NCI-H2081 treated with DMSO at 0.1 percent for 48 hours (cell line): ENCODE measurements around the gene CRHR2.
"Not testable (repeated sequence)": the region's sequence is repeated elsewhere in the genome, so short reads cannot be mapped to it uniquely, and the experiment has no call there.

Experiments
- DNase-seq: peaks from one replicate; lab custom pipeline; 2025; lab: John Stamatoyannopoulos, UW

CRHR2 gene

DNA sequence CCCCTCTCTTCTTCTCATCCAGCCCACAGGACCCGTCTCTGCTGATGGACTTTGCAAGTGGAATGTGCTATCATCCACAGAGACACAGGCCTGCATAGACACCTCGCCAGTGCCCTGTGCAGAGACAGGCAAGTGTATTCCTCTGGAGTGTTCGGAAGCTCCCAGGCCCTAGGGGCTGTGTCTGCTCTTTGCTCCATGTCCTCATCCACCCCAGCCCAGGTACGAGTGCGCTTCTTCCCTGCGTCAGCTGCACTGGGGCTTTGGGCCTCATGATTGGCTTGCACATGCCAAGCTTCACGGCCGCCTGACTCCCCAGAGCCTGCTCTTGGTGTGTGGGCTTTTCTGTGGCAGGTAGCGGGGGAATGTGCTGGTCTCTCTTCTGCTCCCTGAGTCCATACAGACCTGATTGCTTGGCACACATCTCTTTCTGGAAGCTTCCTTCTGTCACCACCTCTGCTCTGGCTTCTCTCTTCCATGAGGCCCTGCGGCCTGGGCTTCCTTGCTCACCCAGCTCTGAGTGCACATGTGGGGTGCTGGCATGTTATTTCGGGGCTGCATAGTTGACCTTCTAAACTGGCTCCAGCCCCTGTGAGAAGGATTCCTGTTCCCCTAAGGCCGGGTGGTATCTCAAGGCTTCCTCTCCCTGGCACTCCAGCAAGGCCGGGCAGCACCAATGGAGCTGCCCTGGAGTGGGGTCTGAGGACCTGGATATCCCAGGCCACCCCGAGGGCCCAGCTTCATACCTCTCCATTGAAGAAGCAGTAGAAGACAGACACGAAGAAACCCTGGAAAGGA is 27.8 kb downstream of the CRHR2 start:
- no peak for DNase-seq

DNA sequence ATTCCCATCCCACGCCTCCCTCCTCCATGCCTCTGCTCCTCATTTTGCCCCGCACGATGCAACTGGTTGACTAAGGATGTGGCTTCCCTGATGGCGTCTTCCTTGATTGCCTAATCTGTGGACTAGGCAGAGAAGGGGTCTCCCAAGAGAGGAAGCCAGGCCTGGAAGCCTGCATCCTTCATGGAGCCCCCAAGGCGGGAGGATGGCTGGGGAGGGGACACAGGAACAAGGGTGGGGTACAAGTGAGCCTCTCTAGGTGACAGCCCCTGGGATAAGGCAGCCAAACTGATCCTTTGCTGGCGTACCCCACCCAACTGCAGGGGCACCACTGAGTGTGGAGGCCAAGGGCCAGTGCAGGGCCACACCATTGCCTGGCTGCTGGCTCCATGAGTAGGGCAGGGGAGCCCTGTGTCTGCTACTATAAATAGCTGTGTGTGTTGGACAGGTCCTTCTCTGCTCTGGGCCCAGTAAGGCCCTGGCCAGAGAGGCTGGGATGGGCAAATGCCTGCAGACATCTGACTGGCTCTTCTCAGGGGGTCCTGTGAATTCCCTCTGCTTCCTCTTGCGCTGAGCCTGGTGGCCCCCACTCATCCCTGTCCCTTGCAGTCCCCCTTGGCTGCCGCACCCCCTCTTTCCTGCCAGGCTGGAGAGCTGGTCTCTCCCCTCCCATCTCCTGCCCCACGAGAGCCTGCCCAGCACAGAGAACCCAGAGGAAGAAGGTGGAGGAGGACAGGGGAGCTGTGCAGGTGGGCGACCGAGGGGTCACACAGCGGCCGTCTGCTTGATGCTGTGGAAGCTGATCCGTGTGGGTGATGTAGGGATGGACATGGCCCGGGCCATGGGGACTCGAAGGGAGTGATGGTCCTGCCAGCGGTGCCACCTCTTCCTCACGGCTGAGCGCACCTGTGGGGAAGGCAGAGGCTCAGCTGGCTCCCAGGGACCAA is 29.3 kb downstream of the CRHR2 start:
- DNase-seq = no peak

DNA sequence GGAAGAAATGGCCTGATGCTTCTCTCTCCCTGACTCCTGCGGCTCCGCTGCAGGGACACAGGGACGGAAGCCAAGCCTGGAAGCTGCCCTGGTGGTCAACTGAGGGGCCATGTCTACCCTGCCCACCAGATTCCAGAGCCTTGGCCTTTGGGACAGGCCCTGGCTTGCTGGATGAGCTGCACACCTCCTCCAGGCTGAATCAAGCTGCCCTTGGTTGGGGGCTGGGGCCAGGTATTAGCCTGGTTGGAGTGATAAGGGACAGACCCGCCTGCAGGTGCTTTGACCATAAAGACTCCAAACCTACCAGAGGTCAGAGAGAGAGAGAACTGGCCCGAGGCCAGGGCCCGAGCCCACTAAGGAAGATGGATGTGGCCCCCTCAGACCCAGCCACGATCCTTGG is 30.1 kb downstream of the CRHR2 start:
- no peak for DNase-seq

DNA sequence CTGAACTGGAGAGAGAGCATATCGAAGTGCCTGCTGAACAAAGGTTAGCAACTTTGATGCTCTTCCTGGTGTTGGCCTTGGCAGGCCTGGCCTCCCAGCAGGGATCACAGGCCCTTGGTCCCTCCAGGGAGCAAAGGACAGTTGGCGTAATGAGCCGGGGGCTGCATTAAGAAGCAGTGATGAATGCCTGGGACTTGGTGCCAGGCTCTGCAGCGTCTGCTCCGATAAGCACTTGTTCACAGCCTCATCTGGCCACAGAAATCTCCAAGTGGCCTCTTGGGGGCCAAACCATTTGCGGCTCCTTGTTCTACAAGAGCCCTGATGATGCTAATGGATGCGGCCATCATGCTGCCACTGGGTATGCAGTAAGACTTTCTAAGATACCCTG is 31.8 kb downstream of the CRHR2 start:
- DNase-seq = no peak

DNA sequence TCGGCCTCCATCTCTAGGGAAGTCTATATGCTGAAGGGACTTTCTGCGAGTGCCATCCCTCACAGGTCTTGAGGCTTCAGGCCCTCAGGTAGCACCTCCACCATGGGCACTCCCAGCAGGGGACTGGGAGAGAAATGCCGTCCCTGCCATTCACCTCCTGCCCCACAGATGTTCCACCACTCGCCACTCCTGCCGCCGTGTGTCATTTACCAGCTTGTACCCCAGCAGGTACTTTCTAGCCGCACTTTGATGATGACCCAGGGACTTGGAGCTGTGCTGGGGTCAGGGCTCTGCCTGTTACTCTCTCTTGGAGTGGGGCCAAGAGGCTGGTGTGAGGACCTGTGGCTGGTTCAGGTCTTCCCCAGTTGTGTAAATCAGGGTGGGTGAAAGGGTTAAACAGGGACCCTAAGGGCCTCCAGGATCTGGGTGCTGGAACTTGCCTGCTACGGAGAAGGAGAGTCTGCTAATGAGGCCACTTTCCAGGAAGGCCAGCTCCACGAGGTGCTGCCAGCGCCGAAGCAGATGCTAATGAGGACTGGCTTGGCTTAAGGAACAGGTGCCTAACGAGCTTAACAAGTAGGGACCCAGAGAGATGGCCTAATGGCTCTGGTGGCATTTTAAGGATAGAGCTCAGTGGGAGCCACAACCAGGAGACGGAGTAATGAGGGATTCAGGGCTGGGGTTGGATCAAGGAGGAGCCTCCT is 32.4 kb downstream of the CRHR2 start:
- no peak for DNase-seq

DNA sequence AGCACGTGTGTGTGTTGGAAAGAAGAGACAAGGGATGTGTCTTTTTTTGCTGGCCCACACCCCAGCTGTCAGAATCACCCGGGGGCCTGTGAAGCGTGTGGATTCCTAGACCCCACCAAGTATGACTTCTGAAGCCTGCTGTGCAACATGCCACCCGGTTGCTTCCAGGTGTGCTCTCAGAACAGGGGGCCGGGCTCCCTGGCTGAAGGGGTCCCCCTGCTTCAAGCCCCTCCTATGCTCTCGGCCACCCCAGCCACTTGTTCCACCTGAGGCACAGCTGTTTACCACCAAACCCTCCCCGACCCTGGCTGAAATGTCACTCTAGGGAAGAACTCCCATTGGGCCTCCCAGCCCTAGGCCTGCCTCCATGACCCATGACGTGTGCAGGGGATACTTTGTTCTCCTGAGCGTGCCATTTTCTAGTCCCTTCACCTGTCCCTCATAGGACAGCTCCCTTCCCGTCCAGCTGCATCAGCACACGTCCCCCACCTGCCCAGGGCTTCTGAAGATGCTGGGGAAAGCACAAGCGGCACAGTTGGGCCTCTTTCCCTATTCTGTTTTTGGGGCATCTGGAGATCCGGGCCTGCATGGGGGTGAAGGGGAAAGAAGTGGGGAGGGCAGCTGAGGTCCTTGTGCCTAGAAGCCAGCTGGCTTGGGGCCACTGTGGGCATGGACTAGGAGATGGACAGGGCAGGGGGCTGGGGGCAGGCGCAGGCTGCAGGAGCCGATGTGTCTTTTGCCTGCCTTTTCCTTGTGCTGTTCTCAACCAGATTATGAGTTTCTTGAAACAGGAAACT is 33.3 kb downstream of the CRHR2 start:
- DNase-seq = no peak

DNA sequence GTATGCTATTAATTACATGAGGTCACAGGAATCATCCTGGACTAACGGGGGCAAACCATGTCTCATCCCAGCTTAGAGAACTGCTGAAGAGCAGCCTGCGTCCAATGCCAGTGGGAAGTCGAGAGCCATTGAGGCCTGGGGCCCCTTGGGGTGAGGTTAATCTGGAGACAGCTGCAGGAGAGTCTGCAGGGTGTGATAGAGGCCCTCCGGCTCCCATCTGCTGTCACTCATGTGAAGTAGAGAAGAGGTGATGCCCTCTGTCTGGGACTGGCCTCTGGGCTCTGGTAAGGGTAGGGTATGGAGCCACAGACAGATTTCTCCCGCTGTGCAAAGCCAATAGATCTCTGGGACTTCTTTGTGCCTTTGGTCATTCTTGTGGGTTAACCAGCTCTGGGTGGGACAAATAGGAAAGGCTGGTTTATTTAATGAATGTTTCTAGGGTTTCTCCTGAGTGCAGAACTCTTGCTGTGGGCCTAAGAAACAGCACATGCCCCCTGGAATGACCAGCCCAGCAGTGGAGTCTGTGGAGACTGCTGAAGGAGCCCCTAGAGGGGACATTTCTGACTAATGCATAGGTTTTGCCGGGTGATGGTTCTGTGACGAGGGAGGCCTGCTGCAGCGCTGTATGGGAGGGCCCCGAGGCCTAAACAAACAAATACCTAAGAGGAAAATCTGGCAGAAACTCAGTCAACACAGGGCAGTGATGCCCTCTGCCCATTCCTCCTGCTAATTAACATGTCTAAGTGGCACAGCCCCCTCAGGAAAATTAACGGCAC is 34.5 kb downstream of the CRHR2 start:
- DNase-seq = no peak

DNA sequence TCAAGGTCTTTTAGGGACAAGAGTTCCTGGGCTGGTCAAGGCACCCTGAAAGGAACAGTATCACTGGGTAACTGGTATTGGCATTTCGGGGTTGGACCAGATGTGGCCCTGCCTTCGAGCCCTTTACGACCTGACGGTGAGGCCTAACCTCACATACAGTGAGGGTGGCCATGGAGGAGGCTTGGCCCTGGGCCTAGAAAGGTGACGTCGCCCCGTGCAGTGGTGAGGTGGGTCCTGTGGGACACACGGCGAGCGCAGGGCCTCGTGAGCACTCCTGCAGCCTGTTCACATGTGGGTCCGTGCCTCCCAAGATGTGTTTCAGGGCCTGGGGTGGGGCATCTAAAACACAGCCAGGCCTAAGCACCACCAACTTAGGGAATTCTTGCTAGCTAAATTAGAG is 36.1 kb downstream of the CRHR2 start:
- DNase-seq = no peak

DNA sequence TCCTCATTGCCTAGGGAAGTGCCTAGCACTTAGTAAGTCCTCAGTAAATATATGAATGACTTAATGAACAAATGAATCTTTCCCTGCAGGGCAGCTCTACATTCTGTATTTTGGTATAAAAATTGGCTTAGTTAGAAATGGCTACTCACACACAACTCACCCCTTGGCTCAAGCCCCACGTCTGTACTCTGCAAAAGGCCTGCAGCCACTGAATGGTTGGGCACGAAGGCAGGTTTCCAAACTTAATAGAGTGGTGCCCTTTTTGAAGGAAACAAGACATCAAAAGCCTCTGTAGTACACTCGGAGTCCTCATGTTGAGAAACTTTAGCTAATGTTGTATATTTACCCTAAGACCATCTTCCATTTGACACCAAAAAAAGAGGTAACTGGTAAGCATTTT is 36.6 kb downstream of the CRHR2 start:
- DNase-seq = no peak

DNA sequence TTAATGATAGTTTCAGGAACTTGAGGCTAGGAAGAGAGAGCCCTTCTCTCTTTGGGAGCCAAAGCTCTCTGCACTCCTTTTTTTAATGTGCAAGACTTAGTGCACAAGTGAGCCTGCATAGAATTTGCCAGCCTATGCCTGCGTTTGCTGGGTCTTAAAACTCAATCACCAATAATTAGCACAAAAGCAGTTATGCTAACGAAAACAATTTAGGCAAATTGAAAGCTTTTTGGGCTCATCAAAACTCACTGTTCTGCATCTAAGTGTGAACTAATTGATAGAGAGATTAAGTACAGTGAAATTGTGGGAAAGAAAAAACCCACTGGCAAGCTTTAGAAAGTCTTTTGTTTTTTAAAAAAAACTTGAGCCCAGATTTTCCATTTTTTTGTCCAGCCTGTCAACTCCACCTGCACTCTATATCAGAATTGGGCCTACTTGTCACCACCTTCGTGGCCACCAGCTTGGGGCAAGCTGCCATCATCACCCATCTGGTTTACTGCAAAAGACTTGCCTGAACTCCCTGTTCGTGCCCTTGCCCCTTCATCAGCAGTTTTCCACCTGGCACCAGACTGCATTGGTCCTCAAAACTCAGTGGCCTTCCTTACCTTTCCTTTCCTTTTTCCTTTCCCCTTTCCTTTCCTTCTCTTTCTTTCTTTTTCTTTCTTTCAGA is 37.8 kb downstream of the CRHR2 start:
- DNase-seq = no peak

DNA sequence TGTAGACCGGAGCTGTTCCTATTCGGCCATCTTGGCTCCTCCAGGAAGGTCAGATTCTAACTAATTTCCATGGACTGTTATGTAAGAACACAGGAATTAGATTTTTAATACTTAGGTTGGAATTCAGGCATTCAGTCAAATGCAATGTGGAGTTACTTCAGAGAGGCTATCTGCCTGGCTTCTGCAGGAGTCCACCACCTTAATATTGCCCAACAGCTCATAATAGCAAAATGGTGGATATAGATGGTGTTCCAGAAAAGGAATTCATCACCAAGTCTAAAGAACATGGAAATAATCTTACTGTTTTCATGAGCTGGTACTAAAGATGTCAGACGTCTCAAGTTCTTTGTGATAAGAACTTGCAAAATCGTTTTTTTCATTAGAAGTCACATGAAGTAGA is 39.5 kb downstream of the CRHR2 start:
- no peak for DNase-seq

DNA sequence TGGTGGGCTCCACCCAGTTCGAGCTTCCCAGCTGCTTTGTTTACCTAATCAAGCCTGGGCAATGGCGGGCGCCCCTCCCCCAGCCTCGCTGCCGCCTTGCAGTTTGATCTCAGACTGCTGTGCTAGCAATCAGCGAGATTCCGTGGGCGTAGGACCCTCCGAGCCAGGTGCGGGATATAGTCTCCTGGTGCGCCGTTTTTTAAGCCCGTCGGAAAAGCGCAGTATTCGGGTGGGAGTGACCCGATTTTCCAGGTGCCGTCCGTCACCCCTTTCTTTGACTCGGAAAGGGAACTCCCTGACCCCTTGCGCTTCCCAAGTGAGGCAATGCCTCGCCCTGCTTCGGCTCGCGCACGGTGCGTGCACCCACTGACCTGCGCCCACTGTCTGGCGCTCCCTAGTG is 39.9 kb downstream of the CRHR2 start:
- not testable (repeated sequence) for DNase-seq

DNA sequence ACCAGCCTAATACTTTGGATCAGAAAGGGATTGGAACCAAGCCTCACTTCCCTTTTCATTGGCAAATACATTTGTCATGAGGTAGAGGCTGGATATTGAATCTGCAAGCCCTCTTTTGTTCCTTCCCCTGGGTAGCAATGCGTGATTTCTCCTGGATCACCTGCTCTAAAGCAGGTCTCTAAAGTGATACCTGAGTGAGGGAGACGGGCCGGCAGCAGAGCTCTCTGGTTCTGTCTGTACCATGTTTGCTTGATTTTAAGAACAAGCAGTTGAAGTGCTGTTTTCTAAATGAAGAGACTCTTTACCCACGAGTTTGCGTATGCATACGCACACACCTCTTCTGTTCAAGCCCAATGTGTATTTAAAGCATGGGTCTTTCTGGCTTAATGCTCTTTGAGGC is 46.5 kb downstream of the CRHR2 start:
- no peak for DNase-seq

DNA sequence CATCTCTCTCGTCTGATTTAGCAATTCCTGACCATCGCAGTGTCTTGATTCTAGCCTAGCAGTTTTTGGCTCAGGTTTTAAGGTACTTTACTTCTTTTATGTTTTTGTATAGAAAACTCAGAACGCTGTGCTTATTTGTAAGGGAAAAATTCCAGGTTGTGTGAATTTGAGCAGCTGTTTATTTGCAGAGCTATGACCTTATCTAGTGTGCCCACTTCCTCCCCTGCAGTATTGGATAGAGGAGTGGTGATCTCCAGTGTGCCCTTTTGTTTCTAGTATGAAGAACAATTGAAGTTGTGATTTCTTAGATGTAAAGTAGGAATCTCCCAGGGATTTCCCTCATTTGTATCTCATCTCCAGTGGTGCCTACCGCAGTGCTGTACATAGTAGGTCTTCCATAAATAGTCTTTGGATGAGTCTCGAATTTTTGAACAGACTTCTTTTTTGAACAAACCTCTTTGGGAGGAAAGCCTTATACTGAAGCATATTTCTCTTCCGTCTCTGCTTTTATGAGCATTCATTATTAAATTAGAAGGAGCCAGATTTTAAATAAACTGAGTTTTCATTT is 47.5 kb downstream of the CRHR2 start:
- no peak for DNase-seq

DNA sequence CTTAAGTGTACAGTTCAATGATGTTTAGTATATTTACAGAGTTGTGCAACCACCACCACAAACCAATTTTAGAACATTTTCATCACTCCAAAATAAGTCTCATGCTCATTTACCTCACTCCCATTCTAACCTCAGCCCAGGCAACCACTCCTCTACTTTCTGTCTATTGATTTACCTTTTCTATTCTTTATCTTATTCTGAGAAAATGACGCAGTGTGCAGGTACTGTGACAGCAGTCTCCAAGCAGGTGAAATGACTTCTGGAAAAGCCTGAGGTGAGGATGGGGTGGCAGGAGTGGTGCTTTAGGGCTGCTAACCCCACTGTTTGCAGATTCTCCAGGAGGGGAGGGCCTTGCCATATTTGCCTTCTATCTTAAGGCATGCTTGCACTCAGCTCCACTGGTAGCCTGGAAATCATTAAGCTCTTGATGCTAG is 48.0 kb downstream of the CRHR2 start:
- DNase-seq = no peak

DNA sequence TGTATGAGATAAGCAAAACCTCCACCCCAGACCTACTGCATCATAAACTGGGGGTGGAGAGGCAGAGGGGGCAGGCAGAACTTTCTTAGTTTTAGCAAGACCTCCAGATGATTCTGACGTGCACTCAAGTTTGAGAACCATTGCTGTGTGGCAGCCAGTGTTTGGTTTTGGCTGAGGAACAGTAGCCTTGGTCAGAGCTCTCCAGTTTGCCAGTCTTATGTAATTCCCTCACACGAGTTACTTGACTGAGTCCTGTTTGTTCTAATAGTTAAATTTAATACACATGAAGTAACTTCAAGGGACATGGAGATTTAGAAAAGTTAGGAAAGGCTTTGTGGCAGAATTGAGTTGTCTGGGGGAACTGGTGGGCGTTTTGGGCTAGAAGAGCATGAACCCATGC is 49.0 kb downstream of the CRHR2 start:
- DNase-seq = no peak

DNA sequence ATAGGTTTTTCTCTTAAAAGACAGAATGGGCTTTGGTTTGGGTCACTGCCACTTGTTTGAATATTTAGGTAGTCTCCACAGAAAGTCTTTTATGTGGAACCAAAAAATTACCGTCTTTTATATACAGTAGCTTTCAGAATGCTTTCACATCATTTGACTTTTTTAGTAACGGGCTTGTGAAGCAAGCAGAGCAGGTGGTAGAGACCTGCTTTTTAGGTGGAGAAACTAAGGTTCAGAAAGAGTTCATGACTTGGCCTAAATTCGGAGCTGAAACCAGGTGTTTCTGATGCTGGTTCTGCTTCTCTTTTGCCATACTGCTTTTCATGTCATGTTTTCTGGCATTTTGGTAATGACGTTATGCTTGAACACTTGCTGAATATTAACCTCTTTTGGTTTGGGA is 51.3 kb downstream of the CRHR2 start:
- no peak for DNase-seq

DNA sequence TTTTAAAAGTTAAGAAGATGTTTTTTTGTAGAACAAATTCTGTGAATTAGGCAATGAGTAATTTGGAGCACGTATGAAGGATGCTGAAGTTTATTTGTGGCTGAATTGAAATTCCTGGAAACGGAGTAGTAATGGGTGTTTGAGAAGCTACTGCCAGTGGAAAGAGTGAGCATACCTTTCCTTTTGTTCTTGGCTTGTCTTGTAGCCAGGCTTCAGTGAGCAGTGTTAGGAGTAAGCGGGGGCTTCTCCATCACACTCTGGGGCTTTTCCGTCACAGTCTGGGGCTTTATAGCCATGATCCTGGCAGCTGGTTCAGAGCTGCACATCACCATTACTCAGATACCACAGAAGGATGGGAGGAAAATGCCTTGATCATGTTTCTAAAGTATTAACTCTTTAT is 55.2 kb downstream of the CRHR2 start:
- DNase-seq = no peak

DNA sequence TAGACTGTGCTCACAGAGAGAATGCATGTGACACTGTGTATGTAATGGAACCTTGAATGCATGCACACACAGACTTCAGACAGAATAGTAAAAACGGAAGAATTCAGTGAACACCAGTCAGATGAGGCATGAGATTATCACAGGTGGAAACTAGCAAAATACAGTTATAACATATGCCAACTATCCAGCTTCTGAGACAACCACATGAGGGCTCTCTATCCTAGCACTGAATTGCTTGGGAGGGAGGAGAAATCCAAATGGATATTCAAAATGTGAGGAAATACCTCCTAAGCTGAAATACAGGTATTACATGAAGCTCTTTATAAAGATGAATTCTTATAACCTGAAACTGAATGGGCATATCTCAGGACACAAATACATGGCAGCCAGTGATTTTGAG is 57.0 kb downstream of the CRHR2 start:
- DNase-seq = no peak

DNA sequence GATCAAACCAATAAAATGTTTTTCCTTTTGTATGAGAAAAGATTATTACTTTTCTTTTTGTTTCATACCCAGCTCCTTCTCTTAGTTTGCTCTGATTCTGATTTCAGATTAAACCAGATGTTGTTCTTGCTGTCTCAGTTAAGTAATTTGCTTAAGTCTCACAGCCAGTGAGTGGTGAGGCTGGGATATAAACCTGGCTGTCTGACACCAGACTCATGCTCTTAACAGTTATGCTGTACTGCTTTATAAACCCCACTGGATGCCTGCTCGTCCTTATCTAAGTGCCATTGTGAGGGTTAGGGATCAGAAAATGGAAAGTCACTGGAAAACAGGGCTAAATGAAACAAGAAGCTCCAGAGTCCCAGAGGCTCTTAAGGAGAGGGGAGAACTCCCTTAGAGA is 63.3 kb downstream of the CRHR2 start:
- no peak for DNase-seq
